HG03025 (cell line): ENCODE results near the gene MXI1.
A peak's percentile ranks its signal among the peaks of the same experiment; 100 is the strongest.
"Not testable (repeated sequence)": the region's sequence is repeated elsewhere in the genome, so short reads cannot be mapped to it uniquely, and the experiment has no call there.

Experiments
- ATAC-seq: cut with Tn5 transposase; IDR thresholded peaks from one replicate; pipeline ENCODE4 v1.9.1; 2021; ENCODE audit warnings: mild to moderate bottlenecking, moderate library complexity; ENCODE audit not compliant: unreplicated experiment, low FRiP score

MXI1 gene

DNA sequence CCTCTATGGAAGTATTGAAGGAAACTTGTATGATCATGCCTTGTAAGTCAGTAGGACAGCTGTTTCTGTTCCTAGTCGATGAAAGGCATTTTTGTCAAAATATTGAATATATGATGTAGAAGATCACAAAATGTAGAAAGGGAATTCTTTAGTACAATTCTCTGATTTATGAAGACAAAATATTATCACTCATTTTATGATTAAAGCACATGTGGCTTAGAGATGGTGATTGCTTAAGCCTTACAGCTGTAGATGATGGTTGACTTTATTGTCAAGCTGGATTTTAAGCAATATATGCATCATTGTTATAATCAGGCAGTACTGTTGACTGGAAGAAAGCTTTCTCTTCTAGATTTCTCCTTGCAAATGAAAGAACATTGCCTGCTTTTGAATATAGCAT is 26.4 kb downstream of the MXI1 start:
- ATAC-seq: no peak

DNA sequence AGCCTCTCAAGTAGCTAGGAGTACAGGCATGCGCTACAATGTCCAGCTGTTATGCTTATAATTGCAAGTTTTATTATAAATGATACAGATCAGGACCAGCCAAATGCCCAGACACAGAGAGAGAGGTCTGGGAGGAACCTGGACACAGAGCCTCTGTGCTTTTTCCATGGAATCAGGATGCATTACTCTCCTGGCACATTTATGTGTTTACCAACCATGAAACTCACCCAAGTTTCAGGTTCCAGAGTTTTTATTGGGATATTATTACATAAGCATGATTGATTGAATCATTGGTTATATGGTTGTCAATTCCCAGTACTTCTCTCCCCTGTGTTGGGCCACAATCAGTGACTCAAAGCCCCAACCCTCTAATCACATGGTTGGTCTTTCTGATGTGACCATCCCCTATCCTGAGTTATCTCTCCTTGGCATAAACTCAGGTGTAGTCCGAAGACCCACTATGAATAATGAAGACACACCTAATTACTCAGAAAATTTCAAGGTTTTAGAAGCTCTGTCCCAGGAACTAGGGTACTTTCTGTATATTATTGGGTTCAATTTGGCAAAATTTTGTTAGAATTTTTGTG is 30.6 kb downstream of the MXI1 start:
- no peak for ATAC-seq

DNA sequence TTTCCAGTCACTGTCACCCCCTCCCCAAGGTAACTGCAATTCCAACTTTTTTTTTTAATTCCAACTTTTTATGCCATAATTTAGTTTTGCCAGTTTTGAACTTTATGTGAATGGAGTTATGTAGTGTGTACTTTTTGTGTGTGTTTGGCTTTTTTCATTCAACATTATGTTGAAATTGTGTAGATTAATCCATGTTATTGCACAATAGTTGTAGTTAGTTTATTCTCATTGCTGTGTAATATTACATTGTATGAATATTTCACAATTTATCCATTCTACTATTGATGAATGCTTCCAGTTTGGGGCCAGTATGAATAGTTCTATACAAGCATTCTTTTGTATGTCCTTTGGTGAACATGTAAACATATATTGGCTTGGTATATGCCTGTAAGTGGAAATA is 32.5 kb downstream of the MXI1 start:
- ATAC-seq: no peak

DNA sequence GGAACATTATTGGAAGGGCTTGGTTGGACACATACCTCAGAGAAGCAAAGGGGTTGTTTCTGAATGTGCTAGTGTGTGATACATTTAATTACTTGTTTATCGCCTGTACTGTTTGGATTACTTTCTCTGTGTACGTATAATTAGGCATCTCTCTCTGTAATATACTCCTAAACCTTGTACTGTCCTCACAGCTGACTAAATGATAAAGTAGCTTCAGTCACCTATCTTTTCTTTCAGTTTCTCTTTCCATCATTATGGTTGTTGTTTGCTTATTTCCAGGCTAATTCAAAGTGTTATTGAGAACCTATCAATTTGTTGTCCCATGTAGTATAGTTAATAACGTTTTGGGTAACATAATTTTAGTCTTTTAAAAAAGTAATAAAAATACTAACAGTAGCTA is 34.0 kb downstream of the MXI1 start:
- peak; percentile 59 for ATAC-seq

DNA sequence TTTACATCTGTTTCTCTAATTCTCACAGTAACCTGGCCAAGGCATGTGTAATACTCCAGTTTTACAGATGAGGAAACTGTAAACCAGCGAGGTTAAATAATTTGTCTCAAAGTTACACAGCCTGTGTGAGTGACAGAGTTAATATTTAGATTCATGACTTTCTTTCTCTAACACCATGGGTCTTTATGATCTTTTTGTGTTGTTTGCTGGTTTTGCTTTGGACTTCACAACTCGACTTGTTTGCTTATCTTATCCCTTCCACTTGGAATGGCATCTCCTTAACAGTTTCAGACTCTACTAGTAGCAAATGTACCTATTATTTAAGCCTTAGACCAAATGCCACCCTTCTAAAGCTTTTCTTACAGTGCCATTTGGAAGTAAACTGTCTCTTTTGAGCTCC is 34.4 kb downstream of the MXI1 start:
- ATAC-seq: peak; percentile 17

DNA sequence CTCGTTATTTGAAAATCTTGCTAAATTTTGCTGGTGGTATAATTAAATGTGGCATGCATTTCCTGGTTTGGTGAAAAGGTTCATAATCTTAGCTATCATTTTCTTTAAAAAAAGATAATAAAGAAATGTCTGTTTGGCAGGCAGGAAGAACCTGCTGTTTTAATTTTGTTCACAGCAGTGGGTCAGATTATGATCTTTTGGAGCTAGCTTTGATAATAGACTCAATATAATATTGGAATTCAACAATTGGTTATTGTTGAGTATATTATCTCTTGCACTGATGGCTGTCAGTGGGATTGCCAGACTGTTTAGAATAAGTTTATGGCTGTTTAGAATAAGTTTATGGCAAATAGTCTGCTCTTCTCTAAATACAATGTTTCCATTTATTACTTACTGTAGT is 35.1 kb downstream of the MXI1 start:
- ATAC-seq: no peak

DNA sequence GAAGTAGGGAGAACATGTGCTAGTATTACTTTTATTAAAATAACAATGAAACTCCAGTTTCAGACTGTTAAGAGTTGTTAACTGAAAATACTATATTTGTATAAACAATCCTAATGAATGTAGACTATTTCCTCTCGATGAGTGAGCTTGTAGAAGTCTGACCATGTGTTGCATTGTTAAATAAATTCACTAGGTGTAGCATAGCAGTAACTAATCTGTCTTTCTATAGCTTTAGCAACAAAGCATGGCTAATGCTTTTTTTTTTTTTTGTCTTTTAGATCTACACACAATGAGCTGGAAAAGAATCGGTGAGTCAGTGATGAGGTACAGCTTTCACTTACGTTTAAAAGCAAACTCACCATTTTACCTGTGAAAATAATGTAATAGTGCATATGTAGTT is 37.1 kb downstream of the MXI1 start:
- no peak for ATAC-seq

DNA sequence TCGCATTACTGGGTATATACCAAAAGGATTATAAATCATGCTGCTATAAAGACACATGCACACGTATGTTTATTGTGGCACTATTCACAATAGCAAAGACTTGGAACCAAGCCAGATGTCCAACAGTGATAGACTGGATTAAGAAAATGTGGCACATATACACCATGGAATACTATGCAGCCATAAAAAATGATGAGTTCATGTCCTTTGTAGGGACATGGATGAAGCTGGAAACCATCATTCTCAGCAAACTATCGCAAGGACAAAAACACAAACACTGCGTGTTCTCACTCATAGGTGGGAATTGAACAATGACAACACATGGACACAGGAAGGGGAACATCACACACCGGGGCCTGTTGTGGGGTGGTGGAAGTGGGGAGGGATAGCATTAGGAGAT is 40.4 kb downstream of the MXI1 start:
- ATAC-seq: not testable (repeated sequence)

DNA sequence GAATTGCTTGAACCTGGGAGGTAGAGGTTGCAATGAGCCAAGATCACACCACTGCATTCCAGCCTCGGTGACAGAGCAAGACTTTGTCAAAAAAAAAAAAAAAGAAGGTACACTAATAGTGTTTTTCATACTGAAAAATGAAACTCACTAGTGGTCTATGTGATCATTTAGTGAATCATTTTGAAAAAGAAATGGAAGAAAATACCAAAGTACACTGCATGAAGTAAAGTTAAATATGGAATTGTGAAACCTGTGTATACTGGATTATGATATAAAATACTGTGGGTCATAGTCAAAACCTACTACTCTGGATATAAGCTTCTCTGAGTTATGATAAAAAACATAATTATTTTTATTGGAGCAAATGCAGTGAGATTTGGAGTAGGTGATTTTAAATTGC is 42.1 kb downstream of the MXI1 start:
- peak; percentile 57 for ATAC-seq

DNA sequence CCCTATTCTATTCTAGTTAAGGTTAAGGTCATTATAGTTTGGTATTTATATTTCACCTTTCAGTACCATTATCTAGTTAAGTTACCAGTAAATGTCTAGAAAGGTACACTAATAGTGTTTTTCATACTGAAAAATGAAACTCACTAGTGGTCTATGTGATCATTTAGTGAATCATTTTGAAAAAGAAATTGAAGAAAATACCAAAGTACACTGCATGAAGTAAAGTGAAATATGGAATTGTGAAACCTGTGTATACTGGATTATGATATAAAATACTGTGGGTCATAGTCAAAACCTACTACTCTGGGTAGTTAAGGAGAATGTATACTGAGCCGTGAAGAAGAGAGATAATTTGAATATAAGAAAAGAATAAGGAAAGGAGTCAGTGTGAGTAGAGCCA is 44.0 kb downstream of the MXI1 start:
- ATAC-seq: peak; percentile 77

DNA sequence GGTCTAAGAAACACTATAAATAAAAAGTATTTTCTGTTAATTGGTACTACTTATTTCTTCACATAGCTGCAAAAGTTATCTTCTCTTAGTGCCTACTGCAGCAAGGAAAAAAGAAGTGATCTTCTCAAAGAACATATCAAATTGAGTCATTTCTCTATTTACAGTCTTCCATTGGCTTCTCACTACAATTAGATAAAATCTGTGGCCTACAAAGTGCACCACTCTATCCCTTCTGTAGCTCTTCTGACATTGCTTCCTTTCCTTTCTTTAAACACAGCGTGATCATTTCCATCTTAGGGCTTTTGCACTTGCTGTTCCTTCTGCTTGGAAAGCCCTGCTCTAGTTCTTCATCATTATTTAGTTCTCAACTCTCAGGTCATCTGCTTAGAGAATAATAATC is 44.7 kb downstream of the MXI1 start:
- no peak for ATAC-seq

DNA sequence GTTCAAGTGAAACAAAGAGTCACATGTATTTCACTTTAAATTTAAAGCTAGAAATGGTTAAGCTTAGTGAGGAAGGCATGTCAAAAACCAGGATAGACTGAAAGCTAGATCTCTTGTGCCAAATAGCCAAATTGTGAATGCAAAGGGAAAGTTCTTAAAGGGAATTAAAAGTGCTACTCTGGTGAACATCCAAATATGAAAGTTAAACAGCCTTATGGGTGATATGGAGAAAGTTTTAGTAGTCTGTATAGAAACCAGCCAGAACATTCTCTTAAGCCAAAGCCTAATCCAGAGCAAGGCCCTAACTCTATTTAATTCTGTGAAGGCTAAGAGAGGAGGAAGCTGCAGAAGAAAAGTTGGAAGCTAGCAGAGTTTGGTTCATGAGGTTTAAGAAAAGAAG is 47.1 kb downstream of the MXI1 start:
- ATAC-seq: no peak

DNA sequence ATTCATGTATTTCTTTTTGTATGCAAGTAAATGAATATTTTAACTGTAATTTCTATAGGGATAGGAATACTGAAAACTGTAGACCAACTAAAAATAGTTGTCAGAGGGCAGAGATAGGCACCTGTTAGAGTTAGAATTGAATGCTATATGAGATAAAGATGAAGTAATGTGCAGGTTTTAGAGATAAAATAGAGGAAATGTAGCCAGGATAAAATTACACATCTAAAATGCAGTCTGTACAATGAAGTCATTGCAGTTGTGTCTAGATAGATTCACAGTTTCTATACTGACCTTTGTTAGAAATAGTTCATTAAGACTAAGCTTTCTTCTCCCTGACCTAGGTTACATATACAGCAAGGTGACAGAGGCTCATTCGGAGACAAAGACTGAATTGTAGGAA is 51.1 kb downstream of the MXI1 start:
- no peak for ATAC-seq

DNA sequence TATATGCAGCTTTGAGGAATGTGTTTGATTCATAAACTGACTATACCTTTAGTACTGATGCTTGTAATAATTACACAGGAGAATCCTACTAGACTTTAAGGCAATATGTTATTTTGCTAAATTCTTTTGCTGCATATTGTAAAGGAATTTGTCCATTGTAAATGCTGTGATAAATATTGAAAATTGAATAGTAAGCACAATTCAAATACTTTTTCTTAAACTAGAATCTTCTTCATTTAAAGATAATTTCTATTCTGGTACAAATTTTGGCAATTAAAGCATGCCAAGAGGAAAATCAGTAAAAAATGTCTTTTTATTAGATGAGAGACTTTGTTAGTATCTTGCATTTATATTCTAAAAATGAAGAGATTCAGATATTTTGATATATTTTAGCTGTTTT is 51.9 kb downstream of the MXI1 start:
- ATAC-seq: no peak

DNA sequence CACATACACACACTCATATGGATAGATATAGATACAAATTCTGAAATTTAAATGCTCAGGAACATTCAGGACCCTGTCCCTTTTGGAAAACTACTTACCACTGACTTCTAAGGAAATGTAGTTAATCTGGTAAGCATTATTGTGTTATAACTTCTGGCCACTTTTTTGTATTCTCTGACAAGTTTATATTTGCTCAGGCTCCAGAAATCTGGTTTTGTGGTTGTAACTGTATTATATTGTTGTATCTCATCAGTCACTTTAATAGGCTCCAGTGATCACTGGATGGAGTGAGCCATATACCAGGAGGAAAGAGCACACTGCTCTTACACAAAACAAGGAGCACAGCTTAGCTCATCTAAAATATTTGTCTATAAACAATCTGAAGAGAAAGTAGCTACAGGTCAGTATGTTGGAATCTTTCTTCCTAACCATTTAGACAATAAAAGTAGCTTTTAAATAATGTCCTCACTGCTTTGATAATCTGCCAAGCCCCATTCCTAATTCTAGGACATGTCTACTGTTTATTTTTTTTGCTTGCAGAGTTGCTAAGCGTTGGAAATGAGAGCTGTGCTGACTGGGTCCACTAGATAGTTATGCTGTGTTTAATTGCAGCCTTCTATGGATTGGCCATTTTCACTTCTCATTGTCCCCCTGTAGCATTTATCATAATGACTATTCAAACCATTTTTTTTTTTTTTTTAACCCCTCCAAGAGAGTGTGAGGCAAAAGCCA is 53.5 kb downstream of the MXI1 start:
- no peak for ATAC-seq

DNA sequence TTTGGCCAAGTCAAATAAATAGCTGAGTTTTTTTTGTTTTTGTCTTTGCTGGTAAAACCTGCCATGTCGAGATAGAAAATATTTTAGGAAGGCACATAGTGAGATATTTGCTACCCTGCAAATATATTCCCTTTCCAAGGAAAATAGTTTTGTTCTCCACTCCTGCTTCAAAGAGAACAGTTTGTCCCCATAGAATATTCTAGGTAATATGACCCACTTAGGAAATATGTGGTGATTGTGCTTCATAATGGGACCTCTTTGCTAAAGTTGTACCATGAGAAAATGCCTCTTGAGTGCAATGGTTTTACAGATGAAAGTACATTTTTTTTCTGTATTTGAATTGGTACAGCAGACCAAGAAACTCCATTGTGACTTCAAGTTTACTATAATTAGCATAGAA is 55.8 kb downstream of the MXI1 start:
- ATAC-seq: no peak

DNA sequence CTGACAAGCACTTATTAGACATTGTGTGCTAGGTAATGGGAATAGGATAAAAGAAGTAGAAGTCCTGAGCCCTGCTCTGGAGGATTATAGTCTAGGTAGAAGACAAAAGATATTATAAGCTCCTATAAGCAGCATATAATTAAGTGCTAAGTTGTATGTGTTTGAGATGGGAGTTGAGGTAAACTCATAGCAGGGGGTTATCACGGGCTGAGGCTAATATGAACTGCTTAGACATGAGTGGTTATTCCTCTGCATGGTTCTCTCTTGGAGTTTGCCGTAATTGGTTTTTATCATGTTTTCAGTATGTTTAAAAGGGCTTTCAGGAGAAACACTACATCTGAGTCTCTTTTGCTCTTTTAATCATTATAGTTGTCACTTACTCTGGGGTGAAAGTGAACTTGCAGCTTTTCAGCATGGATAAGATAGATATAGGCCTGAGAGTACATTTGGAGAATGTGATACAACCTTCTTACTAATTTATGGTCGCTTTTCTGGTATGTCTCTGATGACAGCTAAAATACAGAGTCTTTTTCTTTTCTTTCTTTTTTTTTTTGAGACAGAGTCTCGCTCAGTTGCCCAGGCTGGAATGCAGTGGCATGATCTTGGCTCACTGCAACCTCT is 58.3 kb downstream of the MXI1 start:
- ATAC-seq: no peak

DNA sequence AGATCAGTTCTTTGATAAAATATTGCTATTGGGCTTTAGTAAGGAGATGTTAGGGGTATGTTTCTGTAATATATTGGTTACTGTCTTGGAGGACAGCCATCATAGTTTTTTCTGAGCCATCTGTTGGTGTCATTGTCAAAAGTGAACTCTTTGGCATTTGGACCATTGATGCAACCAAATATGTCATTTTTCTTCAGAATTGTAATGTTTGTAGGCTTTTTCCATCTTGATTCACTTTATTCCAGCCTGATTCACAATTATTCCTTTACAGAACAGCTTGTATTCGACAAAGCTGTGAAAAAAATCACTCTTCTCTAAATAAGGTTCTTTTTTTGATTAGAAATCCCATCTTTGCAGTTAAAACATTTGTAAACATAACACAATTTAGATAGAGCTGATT is 59.9 kb downstream of the MXI1 start:
- ATAC-seq: no peak

DNA sequence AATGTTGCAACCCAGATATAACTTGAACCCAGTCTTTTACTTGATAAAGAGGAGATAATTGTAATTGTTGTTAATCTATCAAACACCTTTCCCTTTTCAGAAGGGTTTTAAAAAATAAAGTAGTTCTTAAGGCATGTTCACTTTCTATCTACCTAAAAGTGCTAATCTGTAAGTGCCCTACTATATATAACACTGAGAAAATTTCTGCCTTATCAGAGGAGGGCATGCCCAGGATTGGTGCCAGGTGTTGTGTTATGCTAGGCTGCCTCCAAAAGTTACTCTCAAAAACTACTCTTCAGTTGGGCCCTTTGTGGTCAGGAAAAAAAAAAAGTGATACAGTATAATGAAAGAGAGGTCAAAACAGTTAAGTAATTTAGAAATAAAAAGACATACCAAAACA is 61.0 kb downstream of the MXI1 start:
- ATAC-seq: no peak

DNA sequence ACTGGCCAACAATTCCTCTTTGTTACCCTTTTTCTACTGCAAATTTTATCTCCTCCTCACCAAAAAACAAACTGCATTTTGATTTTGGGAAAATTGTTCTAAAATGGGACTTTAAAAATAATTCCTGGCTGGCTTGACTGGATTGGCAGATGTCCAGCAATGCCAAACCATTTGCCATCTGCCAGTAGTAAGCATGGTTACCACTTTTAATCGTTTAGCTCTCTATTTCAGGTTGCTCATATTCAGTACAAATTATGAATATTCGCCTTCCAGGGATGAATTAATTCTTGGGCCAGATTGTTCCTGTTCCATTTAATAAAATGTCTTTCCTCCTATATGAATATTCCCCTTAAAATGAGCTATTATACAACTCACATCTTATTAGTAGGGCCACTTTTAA is 61.6 kb downstream of the MXI1 start:
- ATAC-seq: no peak

DNA sequence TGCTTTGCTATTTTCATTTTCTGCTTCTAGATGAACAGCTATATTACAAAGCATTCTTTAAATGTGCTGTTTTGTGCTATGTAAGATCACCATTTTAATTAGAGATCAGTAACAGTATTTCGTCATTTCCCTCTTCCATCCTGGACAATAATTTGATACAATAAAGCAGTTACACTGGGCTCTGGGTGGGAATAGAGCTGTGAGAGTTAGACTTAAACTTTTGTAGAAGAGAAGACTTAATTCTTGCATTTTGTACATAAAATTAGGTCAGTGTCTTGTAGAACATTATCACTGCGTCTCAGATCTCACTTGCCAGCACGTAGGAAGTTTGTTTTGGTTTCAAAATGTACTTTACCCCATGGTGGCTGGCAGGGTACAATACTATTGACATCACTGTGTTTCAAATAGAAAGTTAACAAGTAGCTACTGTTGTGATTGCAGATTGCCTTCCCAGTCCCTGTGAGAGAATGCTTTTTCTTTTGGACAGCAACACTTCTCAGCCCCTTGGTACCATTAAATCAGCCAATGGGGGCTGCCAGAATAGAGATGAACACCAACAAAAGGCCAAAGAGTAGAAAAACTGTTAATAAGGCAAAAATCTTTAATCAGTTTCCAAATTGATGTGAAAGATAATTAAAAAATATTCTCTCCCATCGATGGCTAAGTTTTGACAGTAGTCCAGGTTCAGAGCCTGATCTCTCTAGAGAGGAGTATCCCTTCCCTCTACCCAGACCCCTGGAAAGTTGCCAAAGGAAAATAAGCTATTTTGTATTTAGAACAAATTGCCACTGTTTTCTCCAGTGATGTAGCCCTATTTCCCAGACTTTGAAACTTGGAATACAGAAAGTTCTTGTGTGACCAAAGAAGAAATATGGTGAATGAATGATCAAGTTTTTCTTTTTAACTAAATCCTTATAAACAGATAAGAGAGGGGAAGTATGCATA is 62.2 kb downstream of the MXI1 start:
- ATAC-seq: no peak
